Activated CD4-positive, alpha-beta T cell treated with anti-CD3 and anti-CD28 coated beads, Interleukin-2, amount 50 U/mL, for 48 hours (primary cell): Measurements from ENCODE around the gene LDLRAD3.
"Not testable (repeated sequence)": the region's sequence is repeated elsewhere in the genome, so short reads cannot be mapped to it uniquely, and the experiment has no call there.

ENCODE experiments used
- DNase-seq, 2 experiments: peaks; one replicate each; pipeline ENCODE4 v3.0.0-alpha.2; 2020

Gene LDLRAD3

DNA sequence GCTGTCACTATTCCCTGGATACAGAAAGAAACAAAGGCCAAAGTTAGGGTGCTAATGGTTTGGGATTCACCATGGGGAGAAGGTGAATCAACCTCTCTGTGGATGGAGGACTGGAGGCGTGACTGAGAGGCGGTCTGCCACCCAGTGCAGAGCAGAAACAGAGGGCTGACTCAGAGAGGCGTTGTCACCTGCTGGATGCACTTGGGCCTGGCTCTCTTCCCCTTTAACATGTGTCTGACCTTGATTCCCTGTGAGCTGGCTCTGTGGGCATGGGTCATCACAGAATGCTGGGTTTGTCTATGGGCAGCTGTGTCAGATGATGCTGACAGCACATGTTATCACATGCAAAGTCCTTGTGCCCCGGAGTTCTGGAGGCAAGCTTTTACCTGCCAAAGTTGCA lies 75.9 kb downstream of the LDLRAD3 start:
- DNase-seq: no peak

- DNase-seq: no peak
These were observed 79.0 kb downstream of the LDLRAD3 start for GRCh38 chr11:36022882-36023281.

- DNase-seq: no peak
These were observed 80.1 kb downstream of the LDLRAD3 start for GRCh38 chr11:36023922-36024321.

GRCh38 chr11:36024716-36025115 lies 80.9 kb downstream of the LDLRAD3 start:
- no peak for DNase-seq

GRCh38 chr11:36026315-36026968 lies 82.6 kb downstream of the LDLRAD3 start:
- DNase-seq: no peak

GRCh38 chr11:36027731-36028130 lies 83.9 kb downstream of the LDLRAD3 start:
- no peak for DNase-seq

DNA sequence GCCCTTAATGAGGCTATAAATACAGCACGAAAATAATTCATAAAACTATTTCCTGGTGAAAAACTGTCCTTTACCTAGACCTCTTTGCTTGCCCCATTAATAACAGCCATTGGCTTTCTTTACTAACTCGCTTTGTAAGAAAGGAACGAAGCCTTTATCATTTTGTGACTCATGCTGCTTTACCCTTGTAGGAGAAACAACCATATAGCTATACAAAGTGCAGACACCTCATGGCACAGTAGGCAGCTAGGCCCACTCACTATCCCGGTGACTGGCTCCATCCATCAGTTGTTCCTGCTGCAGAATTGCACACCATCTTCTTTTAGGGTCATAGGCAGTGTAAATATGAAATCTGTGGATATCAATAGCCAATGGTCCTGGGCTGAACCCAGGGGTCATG lies 85.8 kb downstream of the LDLRAD3 start:
- no peak for DNase-seq

DNA sequence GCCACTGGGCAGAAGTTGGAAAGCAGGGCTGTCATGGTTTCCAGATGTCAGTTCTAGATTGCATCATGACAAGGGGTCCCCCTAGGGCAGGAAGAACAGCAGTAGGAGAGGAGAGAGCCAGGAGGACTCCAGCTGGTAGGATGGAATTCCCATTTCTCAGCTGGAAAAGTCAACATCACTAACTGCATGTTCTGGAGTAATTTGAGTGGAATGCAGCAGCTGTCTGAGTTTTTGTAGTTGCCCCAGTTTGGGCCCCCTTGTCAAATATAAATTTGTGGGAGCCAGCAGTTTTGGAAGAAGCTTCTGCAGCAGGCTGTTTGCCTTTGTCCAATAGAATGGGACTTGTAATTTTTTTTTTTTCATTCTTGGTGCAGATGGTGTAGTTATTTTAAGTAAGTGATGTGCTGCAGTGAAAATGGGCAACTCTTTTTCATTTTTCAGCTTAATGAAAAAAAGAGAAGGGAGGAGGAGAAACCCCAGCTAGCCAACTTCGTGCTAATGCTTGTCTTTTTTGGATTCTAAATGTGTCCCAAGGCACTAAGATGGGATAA lies 86.9 kb downstream of the LDLRAD3 start:
- no peak for DNase-seq

DNA sequence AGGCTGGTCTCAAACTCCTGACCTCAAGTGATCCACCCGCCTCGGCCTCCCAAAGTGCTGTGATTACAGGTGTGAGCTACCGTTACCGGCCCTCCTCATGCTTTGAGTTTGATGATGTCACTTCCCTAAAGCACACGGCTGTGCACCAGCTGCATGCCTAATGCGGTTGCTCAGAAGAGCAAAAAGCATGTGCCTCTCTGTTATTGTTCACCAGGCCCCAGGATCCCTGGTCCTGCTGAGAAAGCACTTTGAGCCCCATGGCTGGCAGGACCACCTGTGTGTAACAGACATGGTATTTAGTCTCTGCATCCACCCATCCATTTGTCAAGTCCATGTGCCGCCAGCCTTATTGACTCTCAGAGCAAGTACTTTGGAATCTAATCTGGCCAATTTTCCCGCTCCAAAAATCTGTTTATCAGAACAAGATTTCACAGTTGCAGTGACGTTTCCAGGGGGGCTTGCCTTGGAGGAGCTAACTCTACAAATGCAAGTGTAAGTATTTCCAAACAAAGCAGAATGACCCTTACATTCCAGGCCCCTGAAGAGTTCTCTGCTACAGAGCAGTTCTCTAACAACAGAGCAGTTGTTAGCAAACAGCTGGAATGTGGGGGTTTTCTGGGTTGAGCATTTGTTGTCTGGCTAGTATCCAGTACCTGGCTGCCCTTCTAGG lies 89.4 kb downstream of the LDLRAD3 start:
- DNase-seq: no peak

DNA sequence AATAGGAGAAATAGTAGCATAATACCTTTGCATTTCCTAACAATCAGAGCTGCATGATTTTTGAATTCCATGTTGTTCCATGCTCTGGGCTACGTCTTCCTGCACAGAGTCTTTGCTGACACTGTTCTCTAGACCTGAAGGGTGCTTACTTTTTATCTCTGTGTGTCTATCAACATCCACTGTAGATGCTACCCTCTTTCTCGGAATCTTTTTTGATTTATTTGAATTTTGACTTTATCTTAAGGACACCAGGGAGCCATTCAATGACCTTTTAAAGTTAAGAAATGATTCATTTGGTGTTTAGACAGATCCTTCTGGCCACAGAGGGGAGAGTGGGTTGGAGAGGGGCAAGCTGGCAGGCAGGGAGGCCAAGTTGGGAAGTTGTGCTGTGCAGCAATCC lies 90.1 kb downstream of the LDLRAD3 start:
- no peak for DNase-seq

DNA sequence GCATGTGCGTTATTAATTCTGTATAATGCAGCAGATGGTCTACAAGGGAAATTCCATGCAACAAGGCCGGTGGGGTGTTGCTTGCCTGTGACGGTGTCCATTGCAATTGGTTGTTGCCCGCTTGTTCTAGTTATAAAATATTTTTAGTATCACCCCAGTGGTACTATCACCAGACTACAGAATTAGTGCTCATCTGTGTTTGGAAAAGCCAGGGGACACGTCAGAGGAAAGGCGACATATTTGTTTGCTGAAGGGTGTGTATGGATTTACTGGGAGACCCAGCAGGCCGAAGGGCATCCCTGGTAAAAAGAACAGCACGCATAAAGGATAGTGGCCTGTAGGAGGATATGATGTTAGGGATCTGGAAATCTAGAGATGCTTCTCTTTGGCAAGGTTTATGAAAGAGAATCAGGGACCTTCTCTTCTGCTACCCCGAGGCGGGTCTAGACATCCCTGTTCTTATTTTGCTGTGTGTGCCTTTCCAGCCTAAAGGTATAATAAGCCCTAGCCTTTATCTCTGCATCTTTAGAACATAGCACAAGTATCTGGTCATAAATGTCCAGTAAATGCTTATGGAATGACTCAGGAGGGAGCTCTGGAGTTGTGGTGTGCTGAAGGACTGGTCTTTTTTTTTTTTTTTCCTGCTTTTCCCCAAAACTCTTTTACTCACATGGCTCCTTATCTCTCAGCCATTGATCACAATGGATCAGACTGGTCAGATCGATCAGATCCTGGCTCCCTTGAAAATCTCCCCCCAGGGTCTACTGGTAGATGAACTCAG lies 90.9 kb downstream of the LDLRAD3 start:
- no peak for DNase-seq

DNA sequence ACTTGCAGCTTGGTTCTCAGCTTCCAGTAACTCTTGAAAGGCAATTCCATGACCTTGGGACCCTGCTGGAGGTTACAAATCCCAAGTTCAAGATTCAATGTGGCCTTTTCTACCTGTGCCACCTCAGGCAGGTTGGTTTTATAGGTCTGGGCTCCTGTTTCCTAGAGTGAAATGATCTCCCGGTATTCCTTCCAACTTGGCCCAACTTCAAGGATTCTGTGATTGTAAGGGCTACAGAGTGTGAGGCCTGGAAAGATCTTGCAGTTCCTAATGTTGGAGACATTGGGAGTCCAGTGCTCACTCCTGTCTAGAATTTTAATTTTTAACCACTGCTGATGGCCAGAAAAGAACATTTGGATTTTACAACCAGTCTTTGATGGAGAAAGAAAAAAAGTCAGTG lies 91.6 kb downstream of the LDLRAD3 start:
- DNase-seq: no peak

- DNase-seq: no peak
These were observed 92.1 kb downstream of the LDLRAD3 start for GRCh38 chr11:36035999-36036398.

DNA sequence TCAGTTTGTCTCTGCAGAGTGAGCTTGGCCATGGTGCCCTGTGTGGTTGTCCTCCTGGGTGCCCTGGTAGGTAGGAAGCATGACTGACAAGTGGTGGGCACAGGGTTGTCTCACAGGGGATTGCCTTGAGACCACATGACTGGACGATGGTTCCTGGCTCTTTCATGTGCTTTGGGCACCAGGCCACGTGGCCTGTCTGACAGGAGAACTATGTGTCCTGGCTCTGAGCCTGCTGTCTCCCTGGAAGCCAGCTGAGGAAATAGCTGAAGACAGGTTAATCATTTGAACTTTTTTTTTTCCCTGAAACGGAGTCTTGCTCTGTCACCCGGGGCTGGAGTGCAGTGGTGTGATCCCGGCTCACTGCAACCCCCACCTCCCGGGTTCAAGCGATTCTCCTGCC lies 93.2 kb downstream of the LDLRAD3 start:
- DNase-seq: no peak

DNA sequence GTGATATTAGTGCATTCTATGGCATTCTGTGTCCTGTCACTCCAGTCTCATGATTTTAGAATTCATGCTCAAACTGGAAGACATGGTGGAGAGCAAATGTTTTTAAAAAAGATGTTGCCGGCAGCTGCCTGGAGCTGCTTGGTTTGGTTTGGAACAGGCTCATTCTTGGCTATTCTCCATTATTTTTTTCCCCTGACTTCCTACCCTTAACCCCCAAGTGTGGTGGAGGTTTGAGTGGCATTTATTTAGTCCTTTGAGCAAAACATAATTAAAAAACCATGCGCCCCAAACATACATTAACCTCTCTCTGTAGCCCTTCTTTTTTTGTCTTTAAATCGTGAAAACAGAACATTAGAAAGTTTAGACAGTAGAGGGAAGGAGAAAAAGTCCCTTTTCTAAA lies 94.7 kb downstream of the LDLRAD3 start:
- DNase-seq: no peak

DNA sequence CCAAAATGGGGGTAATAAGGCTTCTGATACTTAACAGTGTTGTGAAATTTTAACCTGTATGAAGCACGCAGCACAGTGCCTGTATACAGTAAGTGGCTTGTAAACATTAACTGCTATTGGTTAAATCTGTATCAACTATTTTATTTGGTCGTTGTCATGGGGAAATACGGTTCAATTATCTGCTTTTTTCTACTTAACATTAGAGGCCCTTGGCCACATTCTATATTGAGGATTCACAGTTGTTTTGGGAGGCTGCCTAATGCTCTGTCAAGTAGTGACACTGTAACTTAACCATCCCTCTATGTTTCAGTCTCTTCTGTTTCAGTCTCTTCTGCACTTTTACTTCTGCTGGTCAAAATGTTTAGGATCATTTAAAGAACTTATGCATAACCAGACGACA lies 95.6 kb downstream of the LDLRAD3 start:
- no peak for DNase-seq

GRCh38 chr11:36041988-36042611 lies 98.2 kb downstream of the LDLRAD3 start:
- DNase-seq: no peak

GRCh38 chr11:36044636-36045035 lies 100.8 kb downstream of the LDLRAD3 start:
- DNase-seq: no peak

DNA sequence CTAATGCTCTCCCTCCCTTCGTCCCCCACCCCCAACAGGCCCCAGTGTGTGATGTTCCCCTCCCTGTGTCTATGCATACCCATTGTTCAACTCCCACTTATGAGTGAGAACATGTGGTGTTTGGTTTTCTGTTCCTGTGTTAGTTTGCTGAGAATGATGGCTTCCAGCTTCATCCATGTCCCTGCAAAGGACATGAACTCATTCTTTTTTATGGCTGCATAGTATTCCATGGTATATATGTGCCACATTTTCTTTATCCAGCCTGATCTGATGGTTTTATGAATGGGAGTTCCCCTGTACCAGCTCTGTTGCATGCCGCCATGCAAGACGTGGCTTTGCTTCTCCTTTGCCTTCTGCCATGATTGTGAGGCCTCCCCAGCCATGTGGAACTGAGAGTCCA lies 102.1 kb downstream of the LDLRAD3 start:
- not testable (repeated sequence) for DNase-seq

GRCh38 chr11:36046932-36047331 lies 103.1 kb downstream of the LDLRAD3 start:
- DNase-seq: no peak

GRCh38 chr11:36047344-36047743 lies 103.5 kb downstream of the LDLRAD3 start:
- no peak for DNase-seq

- no peak for DNase-seq
These were observed 104.8 kb downstream of the LDLRAD3 start for GRCh38 chr11:36048496-36049247.
